GM12878 (cell line): Measurements from ENCODE around the gene LRRC61.

Experiments
- CBX5 ChIP-seq: sonication (generic); IDR thresholded peaks from 2 replicates; pipeline ENCODE4 v1.6.1; 2016; ENCODE audit warnings: low read depth, moderate library complexity, mild to moderate bottlenecking, inconsistent platforms
- CREB1 ChIP-seq: IDR thresholded peaks from 2 replicates; pipeline ENCODE4 v1.6.1; 2012; ENCODE audit warnings: low read depth, mild to moderate bottlenecking, inconsistent platforms
- CTCF ChIP-seq, 3 experiments: IDR thresholded peaks in 2 of 3; conservative IDR thresholded peaks in 1 of 3; 2 replicates each; pipeline ENCODE4 v1.5.1; 2011; ENCODE audit warnings: low read depth in 3 of 3, low read length in 3 of 3, mild to moderate bottlenecking in 3 of 3, control low read depth in 2 of 3, moderate library complexity in 2 of 3, inconsistent platforms in 1 of 3, mixed read lengths in 1 of 3; ENCODE audit not compliant: control insufficient read depth in 2 of 3, insufficient read depth in 1 of 3; ENCODE audit errors: extremely low read depth in 1 of 3
- POLR2AphosphoS2 ChIP-seq: IDR thresholded peaks from 2 replicates; pipeline ENCODE4 v1.6.1; 2011; ENCODE audit warnings: low read depth, mild to moderate bottlenecking, low read length, improper control_type of control experiment, moderate library complexity
- RB1 ChIP-seq: fragments of 450-650 bp; formaldehyde crosslinking; IDR thresholded peaks from 2 replicates; pipeline ENCODE4 v1.6.1; 2017; ENCODE audit warnings: mild to moderate bottlenecking, borderline replicate concordance
- RFX5 ChIP-seq: IDR thresholded peaks from 2 replicates; pipeline ENCODE4 v1.6.1; 2011; ENCODE audit warnings: low read depth, low read length, improper control_type of control experiment
- SMC3 ChIP-seq: IDR thresholded peaks from 2 replicates; pipeline ENCODE4 v1.6.1; 2011; ENCODE audit warnings: low read length, improper control_type of control experiment, borderline replicate concordance
- SREBF2 ChIP-seq: IDR thresholded peaks from 2 replicates; pipeline ENCODE4 v1.6.1; 2012; ENCODE audit warnings: mild to moderate bottlenecking, low read length

- no peak for TF ChIP-seq SREBF2
- TF ChIP-seq CTCF (IDR thresholded peaks at IDR 0.05 in 2 of 3, conservative IDR thresholded peaks at IDR 0.05 in 1 of 3; ENCODE audit: control insufficient read depth in 2 of 3, extremely low read depth in 1 of 3, insufficient read depth in 1 of 3, low read depth in 3 of 3, low read length in 3 of 3): no peak
- TF ChIP-seq POLR2AphosphoS2: no peak
- no peak for TF ChIP-seq RFX5
- no peak for TF ChIP-seq RB1
- no peak for TF ChIP-seq CREB1
- no peak for TF ChIP-seq SMC3
- TF ChIP-seq CBX5: no peak
Measured at GRCh38 chr7:150365673-150366398, 42.7 kb downstream of the LRRC61 start.
